Tibial nerve (tissue), 3 donors: ENCODE data around the gene EMX1.

Experiments
- CTCF ChIP-seq, 5 experiments: fragments of 200-600 bp in 3 of 5; fragments of 450-650 bp in 2 of 5; sonication (generic) in 3 of 5; IDR thresholded peaks; one replicate each; pipeline ENCODE4 v1.5.1; 2016 to 2019; ENCODE audit warnings: antibody characterized with exemption in 5 of 5, mild to moderate bottlenecking in 3 of 5, moderate library complexity in 2 of 5
- POLR2A ChIP-seq, 2 donors: fragments of 450-650 bp; IDR thresholded peaks; one replicate each; pipeline ENCODE4 v1.6.1; 2017; ENCODE audit warnings: antibody characterized with exemption in 2 of 2, mild to moderate bottlenecking in 2 of 2, moderate library complexity in 2 of 2

GRCh38 chr2:72934683-72935610 is 17.6 kb downstream of the EMX1 start:
- TF ChIP-seq CTCF (IDR thresholded peaks at IDR 0.05) (peak in 1 of 5 experiments; percentile 6), POLR2A (IDR thresholded peaks at IDR 0.05) (no peak)
